Renal cortical epithelial cell (primary cell): Measurements from ENCODE around the gene RNF34. TPM values are rescaled to one million over a fixed set of nuclear protein-coding genes. Genes with fewer than 3 reads are reported as not detected.
"Not testable (repeated sequence)": the region's sequence is repeated elsewhere in the genome, so short reads cannot be mapped to it uniquely, and the experiment has no call there.

Experiments used
- DNase-seq: peaks from one replicate; pipeline ENCODE4 v3.0.0-alpha.2; 2011; ENCODE audit warnings: low read depth
- total RNA-seq: library from RNA; depleted of rRNA; stranded (reverse); fragments of >200 nt; gene quantifications from 2 replicates; pipeline ENCODE4 v1.2.3, GENCODE V29; 2014

RNF34 gene
- total RNA-seq: 64.1 and 71.2 TPM in 2 replicates

DNA sequence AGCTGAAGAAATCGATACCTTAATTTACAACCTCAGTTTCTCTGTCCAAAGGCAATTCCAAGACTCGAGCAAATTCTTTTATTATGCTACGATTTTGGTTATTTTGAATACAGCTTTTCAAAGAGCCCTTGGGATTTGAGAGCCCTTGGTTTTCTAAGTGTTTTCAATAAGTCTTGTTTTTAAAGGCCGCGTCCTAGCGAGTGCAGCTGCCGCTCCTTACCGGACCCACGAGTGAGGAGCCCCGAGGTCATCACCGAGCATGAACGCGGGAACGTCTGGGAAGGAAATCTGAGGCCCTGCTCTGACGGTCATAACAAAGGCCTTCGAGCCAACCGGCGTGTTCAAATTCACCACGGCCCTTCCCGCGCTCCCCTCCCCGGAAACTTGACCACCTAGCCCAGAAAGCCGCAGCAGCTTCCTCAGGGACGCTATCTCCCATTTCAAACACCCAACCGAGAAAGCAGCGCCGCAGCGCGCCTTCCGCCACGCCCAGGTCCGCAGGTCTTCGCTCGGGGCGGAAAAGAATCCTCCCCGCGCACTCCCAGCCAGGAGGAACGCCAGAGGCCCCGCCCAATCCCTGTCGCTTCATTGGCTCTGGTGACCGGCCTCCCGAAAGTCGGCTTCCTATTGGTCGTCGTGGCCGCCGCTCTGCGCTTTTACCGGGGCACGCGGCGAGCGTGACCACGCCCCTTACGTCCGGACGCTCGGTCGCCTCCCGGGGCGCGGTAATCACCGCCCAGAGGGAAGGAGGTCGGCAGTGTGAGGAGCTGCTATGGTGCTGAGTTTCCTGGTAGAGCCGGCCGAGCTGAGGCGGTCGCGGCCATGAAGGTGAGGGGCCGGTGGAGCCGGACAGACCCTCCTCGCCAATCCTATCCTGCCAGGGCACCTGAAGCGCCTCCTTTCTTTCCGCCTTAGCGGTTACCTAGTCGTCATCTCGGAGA is at the start of gene RNF34:
Gene RNF34 (plus strand): TSS at position 728 of the 941 bp plus-strand sequence. CDS start 95 bp downstream, at position 823.
- DNase-seq: peak; percentile 92

DNA sequence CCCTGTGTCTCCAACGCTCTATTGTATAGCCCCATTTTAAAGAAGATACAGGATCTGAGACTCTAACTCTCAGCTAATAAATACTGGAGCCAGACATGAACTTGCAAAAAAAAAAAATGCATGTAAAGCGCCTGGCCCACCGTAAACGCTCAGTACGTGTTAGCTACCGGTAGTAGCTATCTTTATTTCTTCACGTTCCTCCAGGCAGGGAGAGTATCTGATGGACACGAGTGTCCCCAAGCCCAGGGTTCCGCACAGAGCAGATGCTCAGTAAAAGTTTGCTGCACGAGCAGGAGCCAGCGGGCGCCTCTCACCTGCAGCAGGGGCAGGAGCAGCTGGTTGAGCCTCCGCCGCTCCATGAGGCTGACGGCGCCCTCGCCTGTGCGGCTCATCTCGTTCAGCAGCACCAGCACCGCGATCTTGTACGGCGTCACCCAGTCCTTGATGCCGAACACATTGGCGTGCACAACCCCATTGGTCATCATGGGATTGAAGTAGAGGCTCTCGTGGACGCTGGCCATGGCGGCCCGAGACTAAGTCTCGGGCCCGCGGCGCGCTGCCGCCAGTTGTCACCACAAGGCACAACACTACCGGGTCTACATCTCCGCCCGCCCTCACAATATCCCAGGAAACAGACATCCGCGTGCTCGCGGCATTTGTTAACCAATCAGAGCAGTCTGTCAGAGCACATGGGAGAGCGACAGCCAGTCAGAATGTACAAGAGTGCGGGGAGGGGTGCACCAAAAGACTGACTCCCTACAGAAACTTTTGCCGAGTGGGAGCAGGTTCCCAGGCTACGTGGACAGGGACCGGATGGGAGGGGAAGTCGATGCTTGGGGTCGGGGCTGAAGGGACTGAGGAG is 47.9 kb upstream of the RNF34 start, which contains the start of gene ANAPC5:
Gene ANAPC5 (minus strand): TSS at position 592 of the 862 bp plus-strand sequence. CDS start 71 bp downstream, at position 521.
- DNase-seq: peak; percentile 99

GRCh38 chr12:121352682-121353018 is 47.3 kb upstream of the RNF34 start:
- no peak for DNase-seq

DNA sequence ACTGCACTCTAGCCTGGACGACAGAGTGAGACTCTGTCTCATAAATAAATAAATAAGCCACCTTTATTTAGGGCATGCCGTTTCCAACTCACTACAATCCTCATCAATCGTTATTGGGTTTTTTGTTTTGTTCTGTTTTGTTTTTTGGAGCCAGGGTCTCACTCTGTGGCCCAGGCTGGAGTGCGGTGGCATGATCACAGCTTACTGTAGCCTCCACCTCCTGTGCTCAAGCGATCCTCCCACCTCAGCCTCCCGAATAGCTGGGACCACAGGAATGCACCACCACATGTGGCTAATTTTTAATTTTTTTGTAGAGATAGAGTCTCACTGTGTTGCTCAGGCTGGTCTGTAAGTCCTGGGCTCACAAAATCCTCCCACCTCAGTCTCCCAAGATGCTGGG is 44.1 kb upstream of the RNF34 start:
- no peak for DNase-seq

DNA sequence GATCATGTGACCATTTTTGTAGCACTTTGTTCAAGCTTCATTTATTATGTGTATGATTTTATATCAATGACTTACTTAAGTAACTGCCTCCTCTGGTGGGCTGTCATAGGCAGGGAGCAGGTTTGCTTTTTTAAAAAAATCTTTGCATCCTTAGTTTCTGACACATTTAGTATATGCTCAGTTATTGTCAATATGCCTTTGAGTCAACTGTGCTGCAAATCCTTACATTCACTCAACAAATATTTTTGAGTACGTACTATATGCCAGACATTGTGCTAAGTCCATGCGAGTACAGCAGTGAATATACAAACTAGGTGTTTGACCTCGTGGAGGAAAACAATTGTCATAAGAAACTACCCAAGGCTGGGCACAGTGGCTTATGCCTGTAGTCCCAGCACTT is 43.3 kb upstream of the RNF34 start:
- no peak for DNase-seq

DNA sequence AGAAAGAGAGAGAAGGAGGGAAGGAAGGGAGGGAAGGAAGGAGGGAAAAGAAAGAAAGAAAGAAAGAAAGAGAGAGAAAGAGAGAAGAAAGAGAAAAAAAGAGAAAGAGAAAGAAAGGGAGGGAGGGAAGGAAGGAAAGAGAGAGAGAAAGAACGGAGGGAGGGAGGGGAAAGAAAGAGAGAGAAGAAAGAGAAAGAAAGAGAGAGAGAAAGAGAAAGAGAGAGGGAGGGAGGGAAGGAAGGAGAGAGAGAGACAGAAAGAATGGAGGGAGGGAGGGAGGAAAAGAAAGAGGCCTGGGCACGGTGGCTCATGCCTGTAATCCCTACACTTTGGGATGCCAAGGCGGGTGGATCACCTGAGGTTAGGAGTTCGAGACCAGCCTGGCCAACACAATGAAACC is 42.6 kb upstream of the RNF34 start:
- DNase-seq: no peak

DNA sequence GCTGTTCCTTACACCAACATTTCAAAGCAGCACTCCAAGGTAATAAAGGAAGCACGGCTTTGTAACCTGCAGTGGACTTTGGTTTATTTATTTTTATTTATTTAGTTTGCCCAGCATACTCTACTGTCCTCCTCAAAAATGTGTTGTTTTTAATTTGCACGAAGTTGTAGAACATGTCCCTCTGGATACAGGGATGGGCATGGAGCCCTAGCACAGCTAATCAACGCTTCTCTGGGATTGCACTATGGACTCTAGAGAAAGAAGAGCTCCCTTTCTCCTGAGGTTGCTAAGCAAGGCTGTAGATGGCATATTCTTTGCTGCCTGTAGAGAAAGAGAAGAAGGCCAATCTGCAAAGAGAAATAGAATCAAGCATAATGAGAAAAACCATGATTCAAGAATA is 41.8 kb upstream of the RNF34 start:
- no peak for DNase-seq

DNA sequence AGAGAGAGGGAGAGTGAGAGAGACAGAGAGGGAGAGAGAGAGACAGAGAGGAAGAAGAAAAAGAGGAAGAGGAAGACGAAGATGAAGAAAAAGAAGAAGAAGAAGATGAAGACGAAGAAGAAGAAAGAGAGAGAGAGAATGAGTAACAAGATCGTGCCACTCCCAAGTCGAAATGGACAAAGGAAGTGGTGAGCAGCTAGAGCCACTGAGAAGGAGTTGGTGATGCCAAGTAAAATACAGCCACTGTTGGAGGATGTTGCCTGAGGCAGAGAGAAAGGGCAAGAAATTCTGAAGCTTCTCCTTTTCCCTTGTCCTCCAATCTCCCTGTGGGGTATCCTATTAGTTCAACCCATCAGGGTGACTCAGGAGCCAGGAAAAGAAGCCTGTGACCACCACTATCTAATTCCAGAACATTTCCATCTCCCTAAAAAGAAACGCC is 35.2 kb upstream of the RNF34 start:
- DNase-seq: no peak

GRCh38 chr12:121365416-121366062 is 34.4 kb upstream of the RNF34 start:
- peak; percentile 26 for DNase-seq

DNA sequence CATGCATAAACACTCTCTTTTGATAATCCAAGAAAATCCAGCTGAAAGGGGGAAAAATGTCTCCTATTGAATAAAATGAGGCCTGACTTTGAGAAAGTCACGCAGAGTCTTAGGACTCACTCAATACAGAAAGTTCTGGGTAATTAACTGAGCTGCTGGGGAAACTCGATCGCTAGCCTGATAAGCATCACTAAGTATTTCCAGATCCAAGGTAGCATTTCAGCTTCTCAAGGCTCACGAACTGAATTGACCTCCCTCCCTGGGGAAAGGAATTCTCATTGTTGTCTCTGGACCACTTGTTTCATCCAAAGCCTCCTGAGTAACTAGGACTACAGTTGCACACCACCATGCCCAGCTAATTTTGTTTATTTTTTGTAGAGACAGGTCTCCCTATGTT is 33.9 kb upstream of the RNF34 start:
- no peak for DNase-seq

- DNase-seq: no peak
These were observed 28.5 kb upstream of the RNF34 start for GRCh38 chr12:121371404-121371803.

DNA sequence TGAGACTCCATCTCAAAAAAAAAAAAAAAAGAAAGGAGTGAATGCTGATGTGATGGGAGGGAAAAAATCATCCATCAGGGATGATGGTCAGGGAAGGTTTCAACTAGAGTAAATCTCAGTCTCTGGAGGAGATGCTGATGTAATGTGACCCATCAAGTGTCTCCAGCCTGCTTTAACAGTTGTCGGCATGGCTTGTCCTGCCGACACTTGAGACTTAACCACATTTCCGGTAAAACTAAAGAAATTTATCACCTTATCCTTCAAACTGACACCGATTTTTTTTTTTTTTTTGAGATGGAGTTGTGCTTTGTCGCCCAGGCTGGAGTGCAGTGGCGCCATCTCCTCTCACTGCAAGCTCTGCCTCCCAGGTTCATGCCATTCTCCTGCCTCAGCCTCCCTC is 26.2 kb upstream of the RNF34 start:
- no peak for DNase-seq

DNA sequence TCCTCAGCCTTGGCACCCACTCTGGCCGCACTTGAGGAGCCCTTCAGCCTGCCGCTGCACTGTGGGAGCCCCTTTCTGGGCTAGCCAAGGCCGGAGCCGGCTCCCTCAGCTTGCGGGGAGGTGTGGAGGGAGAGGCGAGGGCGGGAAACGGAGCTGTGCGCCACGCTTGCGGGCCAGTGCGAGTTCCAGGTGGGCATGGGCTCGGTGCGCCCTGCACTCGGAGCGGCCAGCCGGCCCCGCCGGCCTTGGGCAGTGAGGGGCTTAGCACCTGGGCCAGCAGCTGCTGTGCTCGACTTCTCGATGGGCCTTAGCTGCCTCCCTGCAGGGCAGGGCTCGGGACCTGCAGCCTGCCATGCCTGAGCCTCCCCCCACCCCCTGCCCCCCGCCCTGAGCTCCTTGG is 25.6 kb upstream of the RNF34 start:
- DNase-seq: not testable (repeated sequence)

DNA sequence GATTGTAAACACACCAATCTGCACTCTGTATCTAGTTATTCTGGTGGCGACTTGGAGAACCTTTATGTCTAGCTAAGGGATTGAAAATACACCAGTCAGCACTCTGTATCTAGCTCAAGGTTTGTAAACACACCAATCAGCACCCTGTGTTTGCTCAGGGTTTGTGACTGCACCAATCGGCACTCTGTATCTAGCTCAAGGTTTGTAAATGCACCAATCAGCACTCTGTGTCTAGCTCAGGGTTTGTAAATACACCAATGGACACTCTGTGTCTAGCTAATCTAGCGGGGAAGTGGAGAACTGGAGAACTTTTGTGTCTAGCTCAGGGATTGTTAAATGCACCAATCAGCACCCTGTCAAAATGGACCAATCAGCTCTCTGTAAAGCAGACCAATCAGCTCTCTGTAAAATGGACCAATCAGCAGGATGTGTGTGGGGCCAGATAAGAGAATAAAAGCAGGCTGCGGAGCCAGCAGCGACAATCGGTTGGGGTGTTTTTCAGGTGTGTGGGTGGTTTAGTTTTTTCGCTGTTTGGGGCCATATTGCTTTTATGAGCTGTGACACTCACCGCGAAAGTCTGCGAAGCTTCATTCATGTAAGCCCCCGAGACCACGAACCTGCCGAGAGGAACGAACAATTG is 24.9 kb upstream of the RNF34 start:
- DNase-seq: not testable (repeated sequence)

DNA sequence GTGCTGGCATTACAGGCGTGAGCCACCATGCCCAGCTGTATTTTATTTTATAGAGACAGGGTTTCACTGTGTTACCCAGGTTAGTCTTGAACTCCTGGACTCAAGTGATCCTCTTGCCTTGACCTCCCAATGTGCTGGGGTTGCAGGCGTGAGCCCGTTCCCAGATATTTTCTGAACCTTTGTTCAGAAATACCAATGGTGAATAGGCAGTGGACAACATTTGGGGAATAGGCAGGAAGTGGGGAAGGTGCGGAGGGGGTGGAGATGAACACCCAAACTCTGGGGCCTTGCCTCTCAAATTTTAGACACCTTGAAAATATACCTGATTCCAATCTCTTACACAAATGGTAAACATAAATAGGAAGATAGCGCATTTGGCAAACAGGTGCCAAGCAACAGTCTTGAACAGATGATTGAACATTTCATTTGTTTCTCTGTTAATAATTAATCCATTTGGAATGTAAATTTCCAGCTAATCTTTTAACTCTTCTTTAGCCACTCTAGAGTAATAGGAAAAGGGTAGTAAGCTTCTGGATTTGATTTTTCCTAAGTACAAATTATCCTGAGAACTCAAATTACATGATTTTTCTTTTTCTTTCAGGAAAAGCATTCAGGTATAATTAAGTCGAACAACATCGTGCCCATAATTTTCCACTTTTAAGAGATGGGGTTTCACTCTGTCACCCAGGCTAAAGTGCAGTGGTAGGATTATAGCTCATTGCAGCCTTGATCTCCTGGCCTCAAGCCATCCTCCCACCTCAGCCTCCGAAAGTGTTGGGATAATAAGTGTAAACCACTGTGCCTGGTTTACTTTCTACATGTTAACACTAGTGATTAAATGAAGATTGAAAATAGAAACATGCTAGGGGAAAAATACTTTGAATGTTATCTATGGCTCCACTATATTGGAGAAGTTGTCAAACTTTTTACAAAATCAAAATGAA is 22.9 kb upstream of the RNF34 start:
- DNase-seq: peak; percentile 77

DNA sequence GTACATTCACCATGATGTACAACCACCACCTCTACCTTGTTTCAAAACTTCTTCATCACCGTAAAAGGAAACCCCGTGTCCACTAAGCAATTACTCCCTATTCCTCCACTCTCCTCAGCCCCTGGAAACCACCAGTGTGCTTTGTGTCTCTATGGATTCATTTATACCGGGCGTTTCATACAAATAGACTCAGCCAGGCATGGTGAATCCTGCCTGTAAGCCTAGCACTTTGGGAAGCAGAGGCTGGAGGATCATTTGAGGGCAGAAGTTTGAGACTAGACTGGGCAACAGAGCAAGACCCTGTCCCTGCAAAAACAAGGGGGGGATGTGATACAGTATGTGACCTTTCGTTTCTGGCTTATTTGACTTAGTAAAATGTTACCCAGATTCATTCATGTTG is 21.2 kb upstream of the RNF34 start:
- no peak for DNase-seq

- no peak for DNase-seq
These were observed 20.0 kb upstream of the RNF34 start for GRCh38 chr12:121379945-121380344.

DNA sequence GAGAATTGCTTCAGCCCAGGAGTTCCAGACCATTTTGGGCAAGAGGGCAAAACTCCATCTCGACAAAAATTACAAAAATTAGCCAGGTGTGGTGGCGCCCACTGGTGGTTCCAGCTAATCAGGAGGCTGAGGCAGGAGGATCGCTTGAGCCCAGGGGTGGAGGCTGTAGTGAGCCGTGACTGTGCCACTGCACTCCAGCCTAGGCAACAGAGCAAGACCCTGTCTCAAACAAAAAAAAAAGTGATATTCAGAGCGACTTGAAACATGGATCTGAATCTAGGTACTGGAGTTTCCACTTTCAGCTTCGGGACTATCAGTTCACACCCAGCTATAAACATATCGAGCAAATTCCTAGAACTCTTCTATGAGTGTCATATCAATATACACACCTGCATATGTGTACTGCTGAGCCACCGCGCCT is 16.3 kb upstream of the RNF34 start:
- DNase-seq: no peak

DNA sequence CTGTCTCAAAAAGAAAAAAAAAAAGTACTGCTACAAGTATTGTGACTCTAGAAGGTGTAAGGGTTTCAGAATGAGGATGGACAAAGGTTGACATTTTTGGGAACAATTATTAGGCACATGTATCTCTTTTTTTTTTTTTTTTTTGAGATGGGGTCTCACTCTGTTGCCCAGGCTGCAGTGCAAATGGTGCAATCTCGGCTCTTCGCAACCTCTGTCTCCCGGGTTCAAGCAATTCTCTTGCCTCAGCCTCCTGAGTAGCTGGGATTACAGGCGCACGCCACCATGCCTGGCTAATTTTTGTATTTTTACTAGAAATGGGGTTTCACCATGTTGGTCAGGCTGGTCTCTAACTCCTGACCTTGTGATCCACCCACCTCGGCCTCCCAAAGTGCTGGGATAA is 15.0 kb upstream of the RNF34 start:
- not testable (repeated sequence) for DNase-seq

- peak; percentile 61 for DNase-seq
These were observed 11.4 kb upstream of the RNF34 start for GRCh38 chr12:121388421-121388981.
